Activated effector memory CD4-positive, alpha-beta T cell treated with anti-CD3 and anti-CD28 coated beads, Interleukin-2, amount 50 U/mL, for 16 hours (primary cell): Measurements from ENCODE around the gene YBEY.
"Not testable (repeated sequence)": the region's sequence is repeated elsewhere in the genome, so short reads cannot be mapped to it uniquely, and the experiment has no call there.

Experiments used
- DNase-seq: peaks from one replicate; pipeline ENCODE4 v3.0.0-alpha.2; 2020

The YBEY gene

DNA sequence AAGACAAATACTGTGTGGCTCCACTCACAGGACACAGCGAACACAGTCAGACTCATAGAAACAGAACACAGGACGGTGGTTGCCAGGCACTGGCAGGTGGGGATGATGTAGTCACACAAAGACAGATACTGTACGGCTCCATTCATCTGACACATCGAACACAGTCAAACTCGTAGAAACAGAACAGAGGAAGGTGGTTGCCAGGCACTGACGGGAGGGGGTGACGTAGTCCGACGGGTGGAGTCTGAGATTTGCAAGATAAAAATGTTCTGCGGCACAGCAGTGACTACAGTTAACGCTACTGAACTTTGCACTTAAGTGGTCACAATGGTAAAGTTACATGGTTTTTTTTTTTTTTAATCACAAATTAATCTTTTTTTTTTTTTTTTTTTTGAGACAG, 18.8 kb downstream of the YBEY start:
- DNase-seq = no peak

GRCh38 chr21:46307625-46308024, 21.5 kb downstream of the YBEY start:
- DNase-seq = no peak

GRCh38 chr21:46308431-46308830, 22.3 kb downstream of the YBEY start:
- DNase-seq = no peak

DNA sequence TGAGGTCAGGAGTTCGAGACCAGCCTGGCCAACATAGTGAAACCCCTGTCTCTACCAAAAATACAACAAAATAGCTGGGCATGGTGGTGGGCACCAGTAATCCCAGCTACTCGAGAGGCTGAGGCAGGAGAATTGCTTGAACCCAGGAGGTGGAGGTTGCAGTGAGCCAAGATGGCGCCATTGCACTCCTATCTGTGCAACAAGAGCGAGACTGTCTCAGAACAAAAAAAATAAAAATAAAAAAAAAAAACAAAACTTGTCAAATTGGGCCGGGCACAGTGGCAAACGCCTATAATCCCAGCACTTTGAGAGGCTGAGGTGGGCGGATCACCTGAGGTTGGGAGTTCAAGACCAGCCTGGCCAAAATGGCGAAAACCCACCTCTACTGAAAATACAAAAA, 24.1 kb downstream of the YBEY start:
- not testable (repeated sequence) for DNase-seq

DNA sequence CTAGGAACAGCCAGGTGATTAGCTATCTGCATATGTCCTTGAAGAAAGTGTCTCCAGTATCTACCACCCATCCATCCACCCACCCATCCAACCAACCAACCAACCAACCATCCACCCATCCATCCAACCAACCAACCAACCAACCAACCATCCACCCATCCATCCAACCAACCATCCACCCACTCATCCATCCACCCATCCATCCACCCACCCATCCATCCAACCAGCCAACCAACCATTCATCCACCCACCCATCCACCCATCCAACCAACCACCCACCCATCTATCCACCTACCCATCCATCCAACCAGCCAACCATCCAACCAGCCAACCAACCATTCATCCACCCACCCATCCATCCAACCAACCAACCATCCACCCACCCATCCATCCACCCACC, 25.4 kb downstream of the YBEY start:
- DNase-seq = no peak

- no peak for DNase-seq
Measured at GRCh38 chr21:46312949-46313348, 26.8 kb downstream of the YBEY start.

DNA sequence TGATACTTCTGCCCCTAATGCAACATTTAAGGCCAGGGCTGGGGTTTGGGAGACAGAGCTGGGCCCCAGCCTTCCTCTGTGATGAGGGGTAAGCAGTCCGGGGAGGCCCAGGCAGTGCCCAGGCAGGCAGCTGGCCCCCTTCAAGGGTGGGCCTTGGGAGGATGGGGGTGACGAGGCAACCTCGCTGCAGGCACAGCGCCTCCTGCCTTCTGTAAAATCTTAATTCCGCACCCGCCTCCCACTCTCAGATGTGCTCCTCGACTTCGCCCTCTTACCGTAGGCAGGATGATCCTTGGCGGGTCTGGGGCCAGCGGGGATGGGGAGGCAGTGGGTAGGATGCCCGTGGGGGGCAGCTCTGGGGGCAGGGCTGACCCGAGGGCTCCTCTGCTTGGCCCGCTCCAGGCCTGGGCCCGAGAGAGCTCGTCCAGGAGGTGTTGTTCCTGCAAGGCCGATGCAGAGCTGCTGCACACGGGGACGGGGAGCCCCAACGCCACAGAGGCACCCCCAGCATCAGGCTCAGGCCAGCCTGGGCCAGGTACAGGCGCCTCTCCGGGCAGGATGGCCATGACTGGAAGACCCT, 28.4 kb downstream of the YBEY start:
- DNase-seq = no peak

DNA sequence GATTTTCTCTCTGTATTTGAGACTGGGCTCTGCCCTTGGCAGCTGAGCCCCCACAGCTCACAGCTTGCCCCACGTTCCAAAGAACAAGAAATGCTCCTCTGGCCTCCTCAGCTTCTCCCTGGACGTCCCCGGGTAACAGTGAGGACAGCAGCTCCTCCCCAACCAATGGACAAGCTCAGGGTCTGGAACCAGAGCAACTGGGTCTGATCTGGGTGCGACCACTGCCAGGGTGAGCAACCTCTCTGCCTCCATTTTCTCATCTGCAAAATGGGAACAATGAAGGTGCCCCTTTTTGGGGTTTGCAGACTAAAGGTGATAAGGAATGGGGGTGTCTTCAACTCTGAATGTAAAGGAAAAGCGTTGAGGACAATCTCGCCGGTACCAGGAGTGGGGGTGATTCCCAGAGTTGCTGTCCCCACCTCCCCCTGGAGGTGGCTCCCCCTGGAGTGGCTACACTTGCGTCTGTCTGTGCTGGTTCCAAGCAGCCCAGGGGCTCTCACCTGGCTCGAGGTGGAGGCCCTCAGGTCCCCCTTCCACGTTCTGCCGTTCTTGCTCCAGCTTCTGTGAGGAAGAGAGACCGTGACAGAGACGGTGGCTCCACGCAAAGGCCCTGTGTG, 30.7 kb downstream of the YBEY start:
- no peak for DNase-seq

DNA sequence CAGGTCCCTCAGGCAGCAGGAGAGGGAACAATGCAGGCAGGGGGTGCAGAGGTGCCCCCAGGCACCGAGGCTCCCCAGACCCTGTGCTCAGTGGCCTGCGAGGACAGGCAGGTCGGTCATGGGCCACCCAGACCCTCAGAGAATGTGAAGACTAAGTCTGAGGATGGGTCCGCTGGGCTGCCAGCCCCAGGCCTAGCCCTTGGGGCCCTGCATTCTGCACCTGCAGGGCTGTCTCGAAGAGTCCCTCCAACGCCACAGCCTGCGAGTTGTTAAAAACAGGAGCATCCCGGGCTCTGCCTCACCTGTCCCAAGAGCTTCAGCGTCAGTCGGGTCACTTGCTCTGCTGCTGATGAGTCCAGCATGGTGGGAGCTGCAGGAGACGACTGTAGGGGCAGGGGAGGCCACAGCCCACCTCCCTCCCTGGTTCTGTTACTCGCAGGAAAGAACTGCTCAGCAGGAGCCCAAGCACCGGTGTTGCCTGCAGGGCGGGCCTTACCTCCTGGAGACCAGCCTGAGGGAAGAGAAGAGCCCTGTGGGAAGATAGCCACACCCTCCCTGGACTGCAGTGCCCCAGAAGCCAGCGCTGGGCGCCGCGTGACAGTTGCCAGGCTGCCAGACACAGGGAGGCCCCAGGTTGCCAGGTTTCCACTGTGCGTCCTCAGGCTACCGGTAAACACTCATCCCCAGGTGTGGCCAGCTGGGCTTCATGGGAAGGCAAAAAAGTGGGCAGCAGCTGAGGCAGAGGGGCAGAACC, 31.7 kb downstream of the YBEY start:
- no peak for DNase-seq

GRCh38 chr21:46318464-46318845, 32.3 kb downstream of the YBEY start:
- DNase-seq = no peak

- no peak for DNase-seq
Measured at GRCh38 chr21:46319186-46319585, 33.0 kb downstream of the YBEY start.

GRCh38 chr21:46320331-46320801, 34.2 kb downstream of the YBEY start:
- no peak for DNase-seq

- peak; percentile 68 for DNase-seq
Measured at GRCh38 chr21:46322351-46323226, 36.4 kb downstream of the YBEY start.

- no peak for DNase-seq
Measured at GRCh38 chr21:46323227-46323709, 37.1 kb downstream of the YBEY start.

GRCh38 chr21:46323710-46324389, 37.7 kb downstream of the YBEY start, which contains the start of the genes C21orf58 and PCNT:
C21orf58 (minus strand) TSS chr21:46323870; CDS start chr21:46322738, 1,132 bp downstream.
PCNT (plus strand) TSS chr21:46324156; CDS start chr21:46324229, 73 bp downstream.
- peak; percentile 99 for DNase-seq

DNA sequence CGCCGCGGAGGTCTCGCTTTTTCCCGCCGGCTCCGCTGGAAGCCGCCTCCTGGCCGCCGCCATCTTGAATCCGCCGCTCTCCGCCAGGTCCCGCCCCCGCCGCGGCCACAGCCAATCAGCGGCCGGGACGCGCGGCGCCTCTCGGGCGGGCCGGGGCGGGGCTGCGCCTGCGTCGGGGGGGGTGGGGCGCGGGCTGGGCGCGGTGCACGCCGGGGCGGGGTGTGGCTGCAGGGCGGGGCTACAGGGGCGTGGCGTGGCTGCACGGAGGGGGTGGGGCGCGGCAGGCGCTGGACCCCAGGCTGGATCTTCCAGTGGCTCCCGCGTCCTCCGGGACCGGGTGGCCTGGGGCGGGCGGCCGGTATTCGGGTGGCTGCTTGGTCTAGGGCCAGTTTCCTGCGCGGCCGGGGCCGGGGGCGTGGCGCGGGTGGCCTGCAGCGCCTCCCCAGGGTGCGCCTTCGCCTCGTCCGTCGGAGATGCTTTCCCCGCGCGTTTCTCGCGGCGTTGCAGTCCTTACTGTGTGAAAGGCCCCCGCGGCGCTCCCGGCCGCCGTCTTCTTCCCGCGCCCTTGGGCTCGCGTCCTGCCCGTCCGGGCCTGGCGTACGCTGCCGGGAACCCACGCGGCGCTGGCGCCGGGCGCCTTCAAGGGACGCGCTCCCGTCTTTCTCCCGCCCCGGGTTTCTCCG, 38.4 kb downstream of the YBEY start:
- peak; percentile 96 for DNase-seq

- peak; percentile 76 for DNase-seq
Measured at GRCh38 chr21:46325073-46325912, 39.2 kb downstream of the YBEY start.

DNA sequence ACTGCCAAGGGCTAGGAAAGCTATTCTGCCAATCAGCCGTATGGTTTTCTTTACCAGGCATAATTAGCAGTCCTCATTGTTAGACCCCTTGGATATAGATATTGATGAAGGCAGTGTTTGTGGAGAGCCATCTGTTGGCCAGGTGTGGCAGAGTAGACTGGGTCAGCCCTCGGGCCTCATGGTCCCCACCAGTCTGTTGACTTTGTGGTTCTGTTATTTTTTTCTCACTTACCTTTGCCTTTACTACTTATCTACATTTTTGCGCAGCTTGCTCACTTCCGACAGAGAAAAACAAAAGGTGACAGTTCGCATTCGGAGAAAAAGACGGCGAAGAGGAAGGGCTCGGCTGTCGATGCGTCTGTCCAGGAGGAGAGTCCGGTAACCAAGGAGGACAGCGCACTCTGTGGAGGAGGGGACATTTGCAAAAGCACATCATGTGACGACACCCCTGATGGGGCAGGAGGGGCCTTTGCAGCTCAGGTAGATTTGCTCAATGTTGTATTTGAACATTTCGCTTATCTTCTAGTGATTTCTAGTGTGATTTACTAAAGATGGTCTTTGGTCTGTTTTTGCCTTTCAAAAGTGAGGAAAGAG, 40.1 kb downstream of the YBEY start:
- no peak for DNase-seq

- no peak for DNase-seq
Measured at GRCh38 chr21:46327711-46328110, 41.6 kb downstream of the YBEY start.

DNA sequence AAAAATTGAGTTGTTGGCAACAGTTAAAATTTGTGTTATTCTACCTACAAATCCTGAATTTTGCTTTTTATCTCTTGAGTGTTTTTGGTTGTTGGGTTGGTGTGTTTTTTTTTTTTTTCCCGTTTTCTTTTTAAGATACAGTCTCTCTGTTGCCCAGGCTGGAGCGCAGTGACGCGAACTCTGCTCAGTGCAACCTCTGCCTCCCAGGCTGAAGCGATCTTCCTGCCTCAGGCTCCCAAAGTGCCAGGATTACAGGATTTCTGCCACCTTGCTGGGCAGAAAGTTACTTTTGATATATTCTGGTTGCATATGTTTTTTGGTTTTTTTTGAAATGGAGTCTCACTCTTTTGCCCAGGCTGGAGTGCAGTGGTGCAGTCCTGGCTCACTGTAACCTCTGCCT, 42.0 kb downstream of the YBEY start:
- no peak for DNase-seq
